ENCODE results near the gene RIN3. TPM values are rescaled to one million over a fixed set of nuclear protein-coding genes. Genes with fewer than 3 reads are reported as not detected.
"Not testable (repeated sequence)": the region's sequence is repeated elsewhere in the genome, so short reads cannot be mapped to it uniquely, and the experiment has no call there.

Gene RIN3
- total RNA-seq, 1 donor from 2014 or later: 4.7 TPM

GRCh38 chr14:92525322-92526095 lies 11.9 kb downstream of the RIN3 start:
- H3K4me3 ChIP-seq (ENCODE audit: low read length in 3 of 3): no peak overlapping the region

GRCh38 chr14:92527721-92528120 lies 14.1 kb downstream of the RIN3 start:
- Histone ChIP-seq H3K9me3 (ENCODE audit: control insufficient read depth in 3 of 3, low read length in 3 of 3) (no peaks in the 10 kb centered on the region), H3K27ac (ENCODE audit: low read depth, low read length) (no peak overlapping the region), H3K36me3 (ENCODE audit: control insufficient read depth in 3 of 3, insufficient read depth in 3 of 3, low read length in 3 of 3) (no peaks in the 10 kb centered on the region), H3K4me1 (ENCODE audit: control insufficient read depth in 3 of 3, insufficient read depth in 3 of 3, low read length in 3 of 3) (peaks cover 0 to 10% (median 0%) of the 10 kb centered on the region in 3 donors), H3K9ac (ENCODE audit: low read depth in 1 of 3, low read length in 3 of 3) (no peak overlapping the region), H3K27me3 (ENCODE audit: control insufficient read depth in 3 of 3, insufficient read depth in 3 of 3, low read length in 3 of 3) (peaks cover 0 to 3% (median 0%) of the 10 kb centered on the region in 3 donors), H3K4me3 (ENCODE audit: low read length in 3 of 3) (no peak overlapping the region)

More at GRCh38 chr14:92525322-92526095, 11.9 kb downstream of the RIN3 start:
- no peak overlapping the region for H3K27ac ChIP-seq (ENCODE audit: low read depth, low read length)
- no peak overlapping the region for H3K9ac ChIP-seq (ENCODE audit: low read depth in 1 of 3, low read length in 3 of 3)
- peaks cover 0 to 10% (median 2%) of the 10 kb centered on the region in 3 donors for H3K4me1 ChIP-seq (ENCODE audit: control insufficient read depth in 3 of 3, insufficient read depth in 3 of 3, low read length in 3 of 3)
- H3K9me3 ChIP-seq (ENCODE audit: control insufficient read depth in 3 of 3, low read length in 3 of 3): no peaks in the 10 kb centered on the region
- no peaks in the 10 kb centered on the region for H3K27me3 ChIP-seq (ENCODE audit: control insufficient read depth in 3 of 3, insufficient read depth in 3 of 3, low read length in 3 of 3)
- no peaks in the 10 kb centered on the region for H3K36me3 ChIP-seq (ENCODE audit: control insufficient read depth in 3 of 3, insufficient read depth in 3 of 3, low read length in 3 of 3)

GRCh38 chr14:92528486-92529100 lies 15.0 kb downstream of the RIN3 start:
- H3K27ac ChIP-seq (ENCODE audit: low read depth, low read length): no peak overlapping the region
- H3K9ac ChIP-seq (ENCODE audit: low read depth in 1 of 3, low read length in 3 of 3): no peak overlapping the region
- H3K27me3 ChIP-seq (ENCODE audit: control insufficient read depth in 3 of 3, insufficient read depth in 3 of 3, low read length in 3 of 3): peaks cover 0 to 3% (median 0%) of the 10 kb centered on the region in 3 donors
- no peaks in the 10 kb centered on the region for H3K9me3 ChIP-seq (ENCODE audit: control insufficient read depth in 3 of 3, low read length in 3 of 3)
- no peak overlapping the region for H3K4me3 ChIP-seq (ENCODE audit: low read length in 3 of 3)
- peaks cover 0 to 10% (median 0%) of the 10 kb centered on the region in 3 donors for H3K4me1 ChIP-seq (ENCODE audit: control insufficient read depth in 3 of 3, insufficient read depth in 3 of 3, low read length in 3 of 3)
- H3K36me3 ChIP-seq (ENCODE audit: control insufficient read depth in 3 of 3, insufficient read depth in 3 of 3, low read length in 3 of 3): no peaks in the 10 kb centered on the region

GRCh38 chr14:92529903-92530302 lies 16.3 kb downstream of the RIN3 start:
- Histone ChIP-seq H3K27me3 (ENCODE audit: control insufficient read depth in 3 of 3, insufficient read depth in 3 of 3, low read length in 3 of 3) (peaks cover 0 to 3% (median 0%) of the 10 kb centered on the region in 3 donors), H3K9me3 (ENCODE audit: control insufficient read depth in 3 of 3, low read length in 3 of 3) (no peaks in the 10 kb centered on the region), H3K27ac (ENCODE audit: low read depth, low read length) (no peak overlapping the region), H3K9ac (ENCODE audit: low read depth in 1 of 3, low read length in 3 of 3) (no peak overlapping the region), H3K4me3 (ENCODE audit: low read length in 3 of 3) (no peak overlapping the region), H3K36me3 (ENCODE audit: control insufficient read depth in 3 of 3, insufficient read depth in 3 of 3, low read length in 3 of 3) (no peaks in the 10 kb centered on the region), H3K4me1 (ENCODE audit: control insufficient read depth in 3 of 3, insufficient read depth in 3 of 3, low read length in 3 of 3) (peaks cover 0 to 4% (median 0%) of the 10 kb centered on the region in 3 donors)

- H3K4me3 ChIP-seq (ENCODE audit: low read length in 3 of 3): no peak overlapping the region
- no peak overlapping the region for H3K9ac ChIP-seq (ENCODE audit: low read depth in 1 of 3, low read length in 3 of 3)
- no peak overlapping the region for H3K27ac ChIP-seq (ENCODE audit: low read depth, low read length)
- H3K27me3 ChIP-seq (ENCODE audit: control insufficient read depth in 3 of 3, insufficient read depth in 3 of 3, low read length in 3 of 3): peaks cover 0 to 3% (median 0%) of the 10 kb centered on the region in 3 donors
- H3K9me3 ChIP-seq (ENCODE audit: control insufficient read depth in 3 of 3, low read length in 3 of 3): no peaks in the 10 kb centered on the region
- no peaks in the 10 kb centered on the region for H3K36me3 ChIP-seq (ENCODE audit: control insufficient read depth in 3 of 3, insufficient read depth in 3 of 3, low read length in 3 of 3)
- H3K4me1 ChIP-seq (ENCODE audit: control insufficient read depth in 3 of 3, insufficient read depth in 3 of 3, low read length in 3 of 3): no peaks in the 10 kb centered on the region
These were observed 17.7 kb downstream of the RIN3 start for GRCh38 chr14:92531106-92531873.

- Histone ChIP-seq H3K27me3 (ENCODE audit: control insufficient read depth in 3 of 3, insufficient read depth in 3 of 3, low read length in 3 of 3) (peaks cover 0 to 3% (median 0%) of the 10 kb centered on the region in 3 donors), H3K36me3 (ENCODE audit: control insufficient read depth in 3 of 3, insufficient read depth in 3 of 3, low read length in 3 of 3) (no peaks in the 10 kb centered on the region), H3K4me3 (ENCODE audit: low read length in 3 of 3) (no peak overlapping the region), H3K9ac (ENCODE audit: low read depth in 1 of 3, low read length in 3 of 3) (no peak overlapping the region), H3K4me1 (ENCODE audit: control insufficient read depth in 3 of 3, insufficient read depth in 3 of 3, low read length in 3 of 3) (no peaks in the 10 kb centered on the region), H3K27ac (ENCODE audit: low read depth, low read length) (no peak overlapping the region), H3K9me3 (ENCODE audit: control insufficient read depth in 3 of 3, low read length in 3 of 3) (no peaks in the 10 kb centered on the region)
These were observed 19.0 kb downstream of the RIN3 start for GRCh38 chr14:92532490-92533163.

- Histone ChIP-seq H3K9ac (ENCODE audit: low read depth in 1 of 3, low read length in 3 of 3) (no peak overlapping the region), H3K4me3 (ENCODE audit: low read length in 3 of 3) (no peak overlapping the region), H3K9me3 (ENCODE audit: control insufficient read depth in 3 of 3, low read length in 3 of 3) (no peaks in the 10 kb centered on the region), H3K4me1 (ENCODE audit: control insufficient read depth in 3 of 3, insufficient read depth in 3 of 3, low read length in 3 of 3) (peaks cover 9 to 12% (median 12%) of the 10 kb centered on the region in 3 donors), H3K36me3 (ENCODE audit: control insufficient read depth in 3 of 3, insufficient read depth in 3 of 3, low read length in 3 of 3) (no peaks in the 10 kb centered on the region), H3K27ac (ENCODE audit: low read depth, low read length) (no peak overlapping the region), H3K27me3 (ENCODE audit: control insufficient read depth in 3 of 3, insufficient read depth in 3 of 3, low read length in 3 of 3) (peaks cover 0 to 3% (median 0%) of the 10 kb centered on the region in 3 donors)
These were observed 21.5 kb downstream of the RIN3 start for GRCh38 chr14:92534932-92535643.

GRCh38 chr14:92536231-92536630 lies 22.6 kb downstream of the RIN3 start:
- not testable (repeated sequence) for H3K27me3 ChIP-seq (ENCODE audit: control insufficient read depth in 3 of 3, insufficient read depth in 3 of 3, low read length in 3 of 3); H3K36me3 ChIP-seq (ENCODE audit: control insufficient read depth in 3 of 3, insufficient read depth in 3 of 3, low read length in 3 of 3); H3K9me3 ChIP-seq (ENCODE audit: control insufficient read depth in 3 of 3, low read length in 3 of 3); H3K4me3 ChIP-seq (ENCODE audit: low read length in 3 of 3); H3K27ac ChIP-seq (ENCODE audit: low read depth, low read length); H3K9ac ChIP-seq (ENCODE audit: low read depth in 1 of 3, low read length in 3 of 3)
- H3K4me1 ChIP-seq (ENCODE audit: control insufficient read depth in 3 of 3, insufficient read depth in 3 of 3, low read length in 3 of 3): peaks cover 12 to 17% (median 15%) of the 10 kb centered on the region in 3 donors

GRCh38 chr14:92538412-92538985 lies 24.9 kb downstream of the RIN3 start:
- Histone ChIP-seq H3K9ac (ENCODE audit: low read depth in 1 of 3, low read length in 3 of 3) (no peak overlapping the region), H3K27me3 (ENCODE audit: control insufficient read depth in 3 of 3, insufficient read depth in 3 of 3, low read length in 3 of 3) (no peaks in the 10 kb centered on the region), H3K36me3 (ENCODE audit: control insufficient read depth in 3 of 3, insufficient read depth in 3 of 3, low read length in 3 of 3) (no peaks in the 10 kb centered on the region), H3K27ac (ENCODE audit: low read depth, low read length) (no peak overlapping the region), H3K9me3 (ENCODE audit: control insufficient read depth in 3 of 3, low read length in 3 of 3) (no peaks in the 10 kb centered on the region), H3K4me3 (ENCODE audit: low read length in 3 of 3) (no peak overlapping the region), H3K4me1 (ENCODE audit: control insufficient read depth in 3 of 3, insufficient read depth in 3 of 3, low read length in 3 of 3) (peaks cover 12 to 17% (median 15%) of the 10 kb centered on the region in 3 donors)

Measured in skeletal muscle tissue (tissue), 4 donors.